ENCODE data around the gene ZBTB37.
"Not testable (repeated sequence)": the region's sequence is repeated elsewhere in the genome, so short reads cannot be mapped to it uniquely, and the experiment has no call there.

ZBTB37 gene

DNA sequence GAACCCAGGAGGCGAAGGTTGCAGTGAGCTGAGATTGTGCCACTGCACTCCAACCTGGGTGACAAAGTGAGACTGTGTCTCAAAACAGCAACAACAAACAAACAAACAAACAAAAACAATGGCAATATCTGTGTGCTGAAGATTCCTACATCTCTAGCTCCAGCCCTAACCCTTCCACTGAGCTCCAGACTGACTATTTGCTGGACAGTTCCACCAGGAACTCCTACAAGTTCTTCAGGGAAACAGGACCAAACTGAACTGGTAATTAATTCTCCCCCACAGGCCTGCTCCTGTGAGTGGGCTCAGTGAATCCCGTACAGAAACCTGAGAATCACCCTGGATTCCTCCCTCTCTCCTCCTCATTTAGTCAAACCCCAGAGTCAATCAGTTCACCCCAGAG is 47.4 kb downstream of the ZBTB37 start:
- no peak for DNase-seq

DNA sequence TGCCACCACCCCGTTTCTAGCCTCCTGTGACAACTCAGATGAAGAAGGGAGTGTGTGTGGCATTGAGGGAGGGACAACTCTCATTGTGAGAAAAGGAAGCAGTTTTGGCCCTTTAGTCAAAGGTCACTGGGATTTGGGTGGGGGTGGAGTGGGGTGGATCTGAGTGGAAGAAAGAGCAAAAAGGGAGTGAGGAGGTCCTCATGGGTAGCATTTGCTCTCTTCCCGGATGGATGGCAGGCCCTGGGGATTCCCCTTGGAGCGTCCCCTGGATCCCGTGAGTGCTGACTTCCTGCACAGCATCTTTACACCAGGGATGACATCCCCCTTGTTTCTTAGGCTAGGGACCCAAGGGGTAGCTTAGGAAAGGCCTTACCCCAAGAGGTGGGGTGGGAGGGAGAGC is 48.5 kb downstream of the ZBTB37 start:
- DNase-seq, result no peak

DNA sequence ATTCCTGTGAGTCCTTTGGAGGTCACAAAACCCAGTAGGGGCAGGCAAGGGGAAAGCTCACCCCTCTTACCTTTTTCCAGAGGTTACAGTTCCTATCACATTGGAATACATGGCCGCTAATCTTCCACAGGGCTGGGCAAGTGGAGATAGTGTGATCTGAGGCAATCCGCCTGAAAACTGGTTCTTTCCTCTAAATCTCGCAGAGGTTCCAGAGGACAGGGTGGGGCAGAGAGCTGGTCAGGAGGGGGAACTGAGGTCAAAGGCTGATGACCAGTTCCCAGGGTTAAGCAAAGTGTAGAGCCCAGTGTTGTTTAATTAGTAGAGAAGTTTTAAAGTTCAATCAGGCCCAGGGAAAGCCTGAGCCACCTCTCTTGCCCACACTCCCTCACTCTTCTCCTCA is 49.0 kb downstream of the ZBTB37 start, which contains the start of gene SERPINC1:
SERPINC1 (minus strand) TSS at position 179 of the 400 bp plus-strand sequence; CDS start at position 111, 68 bp downstream.
- no peak for DNase-seq

DNA sequence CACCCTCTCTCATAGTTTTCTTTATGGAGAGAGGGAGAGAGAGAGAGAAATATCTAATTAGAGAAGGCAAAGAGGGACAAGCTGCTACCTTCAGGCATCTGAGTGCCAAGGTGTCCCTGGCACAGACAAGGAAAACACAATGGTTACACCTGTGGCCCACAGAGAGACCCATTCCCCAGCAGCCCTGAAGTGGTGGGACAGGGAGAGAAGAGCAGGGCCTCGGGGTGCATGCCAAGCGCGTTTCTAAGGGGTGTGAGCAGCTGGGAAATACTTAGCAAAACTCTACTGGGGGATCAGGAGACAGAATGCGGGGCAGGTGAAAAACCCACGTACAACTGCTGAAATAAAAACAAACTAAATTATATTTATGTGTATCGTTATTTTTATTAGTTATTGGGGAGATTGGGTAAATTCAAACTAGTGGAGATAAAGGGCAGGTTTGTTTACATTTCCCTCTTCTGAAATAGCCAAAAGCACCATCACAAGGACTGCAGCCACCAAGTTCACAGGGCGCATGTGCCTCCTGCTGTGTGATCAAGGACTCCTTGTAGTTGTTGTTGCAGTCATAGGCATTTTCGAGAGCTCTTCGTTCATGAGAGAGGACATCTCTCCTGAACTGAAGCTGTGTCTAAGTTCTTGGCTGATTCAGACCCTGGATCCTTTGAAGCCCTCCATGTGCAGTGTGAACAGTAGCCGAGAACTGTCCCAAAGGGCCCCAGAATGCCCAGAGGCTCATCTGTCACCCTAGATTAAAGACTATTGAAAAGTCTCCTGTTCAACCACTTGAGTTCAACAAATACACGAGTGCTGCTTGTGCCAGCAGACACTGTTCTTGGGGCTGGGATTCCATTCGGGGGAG is 49.7 kb downstream of the ZBTB37 start:
- no peak for DNase-seq

DNA sequence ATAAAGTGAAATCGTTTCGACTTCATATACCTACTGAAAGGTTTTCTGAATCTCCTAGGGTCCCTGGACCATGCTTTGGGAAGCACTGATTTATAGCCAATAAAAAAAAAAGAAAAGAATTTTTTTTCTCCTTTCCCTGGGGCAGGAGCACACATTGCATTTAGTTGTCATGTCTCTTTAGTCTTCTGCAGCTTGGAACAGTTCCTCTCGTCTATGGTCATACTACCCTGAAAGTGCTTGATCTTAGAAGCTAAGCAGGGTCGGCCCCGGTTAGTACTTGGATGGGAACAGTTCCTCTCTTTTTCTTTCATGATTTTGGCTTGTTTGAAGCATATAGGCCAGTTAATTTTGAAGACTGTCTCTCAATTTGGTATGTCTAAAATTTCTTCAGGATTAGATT is 52.7 kb downstream of the ZBTB37 start:
- DNase-seq, result no peak

DNA sequence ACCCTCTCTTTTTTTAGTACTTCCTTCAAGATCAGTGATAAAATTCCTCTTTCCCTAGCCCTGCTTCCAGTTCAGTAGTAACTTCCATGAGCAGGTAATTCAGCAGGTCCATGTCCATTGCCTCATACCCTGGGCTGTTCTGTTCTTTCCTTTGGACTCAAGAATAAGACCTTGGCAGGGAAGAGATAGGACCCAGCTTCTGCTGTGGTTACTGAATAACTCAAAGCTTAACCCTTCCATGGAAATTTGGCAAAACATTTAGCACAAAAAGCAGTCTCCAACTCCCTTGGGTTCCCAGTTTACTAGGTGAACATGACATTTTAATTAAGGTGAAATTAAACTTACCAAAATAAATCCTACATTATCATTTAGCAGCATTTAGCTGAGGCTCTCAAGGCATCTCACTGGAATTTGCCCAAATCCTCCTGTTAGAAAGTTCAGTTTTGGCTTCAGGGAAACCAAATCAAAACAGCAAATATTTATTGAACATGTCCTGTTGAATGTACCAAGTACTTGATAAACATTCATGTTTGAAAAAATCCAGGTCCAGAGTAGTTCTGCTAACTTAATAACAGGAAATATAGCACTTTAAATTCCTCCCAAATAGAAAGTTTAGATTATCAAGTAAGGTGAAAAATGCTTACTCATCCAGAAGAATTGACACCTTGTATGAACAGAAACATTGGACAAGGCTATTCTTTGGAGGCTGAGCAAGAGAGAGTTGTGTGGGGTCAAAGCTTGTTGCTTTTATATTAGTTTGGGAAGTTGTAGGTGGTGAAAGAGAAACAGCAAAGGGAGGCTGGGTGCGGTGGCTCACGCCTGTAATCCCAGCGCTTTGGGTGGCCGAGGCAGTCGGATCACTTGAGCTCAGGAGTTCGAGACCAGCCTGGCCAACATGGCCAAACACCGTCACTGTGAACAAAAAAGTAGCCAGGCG is 57.4 kb downstream of the ZBTB37 start:
- DNase-seq, result no peak

DNA sequence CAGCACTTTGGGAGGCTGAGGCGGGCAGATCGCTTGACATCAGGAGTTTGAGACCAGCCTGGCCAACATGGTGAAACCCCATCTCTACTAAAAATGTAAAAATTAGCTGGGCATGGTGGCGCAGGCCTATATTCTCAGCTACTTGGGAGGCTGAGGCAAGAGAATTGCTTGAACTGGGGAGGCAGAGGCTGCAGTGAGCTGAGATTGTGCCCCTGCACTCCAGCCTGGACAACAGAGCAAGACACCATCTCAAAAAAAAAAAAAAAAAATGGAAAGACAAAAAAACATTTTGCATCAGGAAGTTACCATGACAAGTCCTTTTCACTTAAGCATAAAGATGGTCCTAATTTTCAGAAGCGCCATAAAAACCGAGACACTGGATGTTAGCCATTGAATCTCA is 62.4 kb downstream of the ZBTB37 start:
- DNase-seq, result not testable (repeated sequence)

DNA sequence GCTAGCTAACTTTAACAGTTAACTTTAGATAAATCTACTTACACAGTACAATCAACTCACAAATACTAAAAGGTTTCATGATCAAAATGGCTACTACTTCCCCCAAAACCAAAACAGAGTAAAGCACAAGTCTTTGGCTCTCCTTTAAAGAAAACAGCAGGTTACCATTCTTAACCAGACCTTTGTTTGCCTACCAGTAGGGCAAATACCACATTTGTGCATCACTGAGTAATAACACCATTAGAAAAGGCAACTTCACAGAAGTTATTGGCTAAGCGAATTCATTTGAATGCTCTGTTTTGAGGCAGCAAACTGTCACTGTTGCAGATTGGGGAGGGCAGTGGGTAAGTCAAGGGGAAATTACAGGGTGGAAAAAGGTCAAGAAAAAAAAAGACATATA is 66.3 kb downstream of the ZBTB37 start:
- DNase-seq, result no peak

DNA sequence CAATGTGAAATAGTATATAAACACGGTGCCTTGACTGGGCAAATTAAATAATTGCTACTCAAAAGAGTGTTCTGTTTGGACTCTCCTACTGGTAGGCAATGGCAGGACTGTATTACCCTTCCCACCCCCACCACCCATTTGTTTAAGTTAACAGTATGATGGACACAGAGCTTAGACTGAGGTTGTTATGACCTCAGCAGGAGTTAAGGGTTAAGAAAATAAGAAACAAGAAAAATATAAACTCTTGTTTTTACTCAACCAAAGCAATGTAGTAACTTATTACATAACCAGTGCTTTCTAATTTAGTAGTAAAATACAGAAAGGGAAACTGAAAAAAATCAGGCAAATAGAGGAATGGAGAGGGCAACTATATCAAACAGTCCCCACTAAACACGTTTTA is 68.9 kb downstream of the ZBTB37 start:
- no peak for DNase-seq

DNA sequence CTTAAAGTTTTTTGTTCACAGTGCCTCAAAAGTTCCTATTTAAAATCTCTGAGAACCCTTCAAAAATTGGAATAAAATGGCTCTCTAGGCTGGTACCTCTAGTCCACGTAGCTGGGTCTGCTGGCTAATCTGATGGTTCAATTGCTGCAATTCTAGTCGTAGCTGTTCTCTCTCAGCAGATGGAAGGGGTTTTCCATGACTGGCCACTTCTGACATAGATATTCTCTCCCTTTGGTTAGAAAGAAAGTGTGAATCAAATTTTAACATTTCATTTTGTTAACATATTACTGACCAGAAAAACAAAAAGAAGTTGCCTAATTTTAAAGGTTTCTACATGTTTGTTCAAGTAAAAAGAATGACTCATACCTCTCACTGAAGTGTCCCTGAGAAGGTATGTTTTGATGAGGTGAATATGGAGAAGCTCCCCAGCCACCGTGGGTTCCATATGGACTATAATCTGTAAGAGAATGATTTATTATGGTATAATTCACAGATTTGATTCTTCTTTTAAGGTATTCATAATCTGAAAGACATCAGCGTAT is 78.3 kb downstream of the ZBTB37 start:
- DNase-seq, result no peak

DNA sequence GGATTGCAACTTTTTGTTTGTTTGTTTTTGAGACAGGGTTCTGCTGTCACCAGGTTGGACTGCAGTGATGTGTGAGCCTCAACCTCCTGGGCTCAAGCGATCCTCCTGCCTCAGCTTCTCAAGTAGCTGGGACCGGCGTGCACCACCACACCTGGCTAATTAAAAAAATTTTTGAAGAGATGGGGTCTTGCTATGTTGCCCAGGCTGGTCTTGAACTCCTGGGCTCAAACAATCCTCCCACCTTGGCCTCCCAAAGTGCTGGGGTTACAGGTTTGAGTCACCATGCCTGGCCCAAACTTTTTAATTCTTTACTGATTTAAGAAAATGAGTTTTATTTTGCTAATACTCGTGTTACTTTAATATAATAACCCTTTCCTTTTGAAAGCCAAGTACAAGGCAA is 80.4 kb downstream of the ZBTB37 start:
- DNase-seq, result no peak
